Fibroblast of lung (primary cell): ENCODE results near the gene ST6GALNAC5. TPM values are rescaled to one million over a fixed set of nuclear protein-coding genes. Genes with fewer than 3 reads are reported as not detected.

Experiments
- DNase-seq, 2 donors: peaks; one replicate each; pipeline versions ENCODE4 v3.0.0 to v3.0.0-alpha.2; 2010; ENCODE audit warnings: low read depth in 2 of 2
- H2AFZ ChIP-seq: 2 replicates; pipeline ENCODE4 v1.5.1; 2012; ENCODE audit warnings: low read length, control low read depth, inconsistent platforms
- H3K27ac ChIP-seq: 2 replicates; pipeline ENCODE4 v1.5.1; 2011; ENCODE audit warnings: low read length, control low read depth; ENCODE audit not compliant: insufficient read depth
- H3K27me3 ChIP-seq: 2 replicates; pipeline ENCODE4 v1.5.1; 2011; ENCODE audit warnings: mild to moderate bottlenecking, low read length; ENCODE audit not compliant: control insufficient read depth, insufficient read depth
- H3K36me3 ChIP-seq: 2 replicates; pipeline ENCODE4 v1.5.1; 2011; ENCODE audit warnings: low read length; ENCODE audit not compliant: control insufficient read depth, insufficient read depth
- H3K4me1 ChIP-seq: 2 replicates; pipeline ENCODE4 v1.5.1; 2011; ENCODE audit warnings: low read length; ENCODE audit not compliant: control insufficient read depth, insufficient read depth; ENCODE audit errors: extremely low read depth
- H3K4me2 ChIP-seq: 2 replicates; pipeline ENCODE4 v1.5.1; 2011; ENCODE audit warnings: low read length, control low read depth; ENCODE audit not compliant: insufficient read depth; ENCODE audit errors: extremely low read depth
- H3K4me3 ChIP-seq, 4 experiments: fragments of 200-600 bp in 1 of 4; sonication (generic) in 1 of 4; replicated peaks in 1 of 4; 2 replicates each; pipeline ENCODE4 v1.5.1; 2011 to 2016; ENCODE audit warnings: low read length in 4 of 4, low read depth in 3 of 4, mild to moderate bottlenecking in 3 of 4, control low read depth in 2 of 4, inconsistent platforms in 1 of 4, mixed read lengths in 1 of 4; ENCODE audit not compliant: insufficient read depth in 1 of 4; ENCODE audit errors: control extremely low read depth in 1 of 4
- H3K79me2 ChIP-seq: 2 replicates; pipeline ENCODE4 v1.5.1; 2012; ENCODE audit warnings: mild to moderate bottlenecking, low read length, inconsistent platforms; ENCODE audit not compliant: control insufficient read depth, insufficient read depth
- H3K9ac ChIP-seq: 2 replicates; pipeline ENCODE4 v1.5.1; 2011; ENCODE audit warnings: mild to moderate bottlenecking, low read length, control low read depth; ENCODE audit not compliant: insufficient read depth
- H3K9me3 ChIP-seq: 2 replicates; pipeline ENCODE4 v1.5.1; 2012; ENCODE audit warnings: low read depth, low read length; ENCODE audit not compliant: control insufficient read depth, insufficient read depth
- H4K20me1 ChIP-seq: 2 replicates; pipeline ENCODE4 v1.5.1; 2011; ENCODE audit warnings: low read length; ENCODE audit not compliant: control insufficient read depth, insufficient read depth; ENCODE audit errors: extremely low read depth
- CTCF ChIP-seq, 2 donors: IDR thresholded peaks in 1 of 2; conservative IDR thresholded peaks in 1 of 2; 1 replicate in 1 of 2; 2 replicates in 1 of 2; pipeline ENCODE4 v1.5.1; 2011 to 2012; ENCODE audit warnings: low read length in 2 of 2, control low read depth in 1 of 2, inconsistent platforms in 1 of 2, low read depth in 1 of 2, mild to moderate bottlenecking in 1 of 2
- EZH2 ChIP-seq: IDR thresholded peaks from 2 replicates; pipeline ENCODE4 v1.5.1; 2012; ENCODE audit warnings: low read length, control low read depth, mild to moderate bottlenecking; ENCODE audit errors: missing control alignments
- polyA plus RNA-seq, 2 donors: library from polyadenylated mRNA; depleted of rRNA in 1 of 2; stranded (reverse) in 1 of 2; unstranded in 1 of 2; fragments of >200 nt; gene quantifications; 2 replicates each; pipeline ENCODE4 v1.2.1, GENCODE V29; 2011 to 2012; ENCODE audit warnings: missing spikeins in 1 of 2
- total RNA-seq: library from RNA; depleted of rRNA; stranded (reverse); fragments of >200 nt; gene quantifications from 2 replicates; pipeline ENCODE4 v1.2.1, GENCODE V29; 2014

Gene ST6GALNAC5
- total and polyA plus RNA-seq, 2 donors (not counting 1 experiment from before 2014, with no cell fraction given), result 0.37 to 0.83 TPM

- DNase-seq, result no peak
- Histone ChIP-seq H3K36me3 (no peaks in the 10 kb centered on the region), H3K79me2 (no peaks in the 10 kb centered on the region), H4K20me1 (no peaks in the 10 kb centered on the region), H3K27ac (no peak overlapping the region), H3K4me3 (no peak overlapping the region), H3K9me3 (no peaks in the 10 kb centered on the region), H3K4me1 (no peaks in the 10 kb centered on the region), H2AFZ (no peak overlapping the region), H3K9ac (no peak overlapping the region), H3K27me3 (no peaks in the 10 kb centered on the region), H3K4me2 (no peak overlapping the region)
- no peak for TF ChIP-seq CTCF (conservative IDR thresholded peaks at IDR 0.05 in 1 of 2, IDR thresholded peaks at IDR 0.05 in 1 of 2; ENCODE audit: low read depth in 1 of 2, low read length in 2 of 2)
Observed at GRCh38 chr1:77081834-77082233, 214.6 kb downstream of the ST6GALNAC5 start.

GRCh38 chr1:77084457-77084856 lies 217.2 kb downstream of the ST6GALNAC5 start:
- Histone ChIP-seq H3K9me3 (no peaks in the 10 kb centered on the region), H4K20me1 (no peaks in the 10 kb centered on the region), H3K4me3 (no peak overlapping the region), H3K4me1 (no peaks in the 10 kb centered on the region), H2AFZ (no peak overlapping the region), H3K9ac (no peak overlapping the region), H3K36me3 (no peaks in the 10 kb centered on the region), H3K27ac (no peak overlapping the region), H3K79me2 (no peaks in the 10 kb centered on the region), H3K27me3 (no peaks in the 10 kb centered on the region), H3K4me2 (no peak overlapping the region)
- no peak for DNase-seq
- TF ChIP-seq CTCF (conservative IDR thresholded peaks at IDR 0.05 in 1 of 2, IDR thresholded peaks at IDR 0.05 in 1 of 2; ENCODE audit: low read depth in 1 of 2, low read length in 2 of 2) (no peak), EZH2 (no peak)

- H3K27me3 ChIP-seq, result no peaks in the 10 kb centered on the region
- TF ChIP-seq EZH2 (no peak), CTCF (conservative IDR thresholded peaks at IDR 0.05 in 1 of 2, IDR thresholded peaks at IDR 0.05 in 1 of 2; ENCODE audit: low read depth in 1 of 2, low read length in 2 of 2) (no peak)
Observed at GRCh38 chr1:77085109-77085508, 217.8 kb downstream of the ST6GALNAC5 start.

More at GRCh38 chr1:77085109-77085508, 217.8 kb downstream of the ST6GALNAC5 start:
- H4K20me1 ChIP-seq, result no peaks in the 10 kb centered on the region
- H3K4me1 ChIP-seq, result no peaks in the 10 kb centered on the region
- no peak overlapping the region for H3K27ac ChIP-seq
- no peak overlapping the region for H3K9ac ChIP-seq
- no peaks in the 10 kb centered on the region for H3K36me3 ChIP-seq
- H3K9me3 ChIP-seq, result no peaks in the 10 kb centered on the region
- DNase-seq, result no peak
- H2AFZ ChIP-seq, result no peak overlapping the region
- no peak overlapping the region for H3K4me3 ChIP-seq
- H3K4me2 ChIP-seq, result no peak overlapping the region
- no peaks in the 10 kb centered on the region for H3K79me2 ChIP-seq
